Inflammatory macrophage treated with lipopolysaccharide for 1 hour (primary cell): ENCODE measurements around the gene DPPA5.
"Not testable (repeated sequence)": the region's sequence is repeated elsewhere in the genome, so short reads cannot be mapped to it uniquely, and the experiment has no call there.

Experiments
- DNase-seq, 2 donors: peaks; one replicate each; pipeline ENCODE4 v3.0.0-alpha.2; 2020 to 2022

Gene DPPA5, protein sequence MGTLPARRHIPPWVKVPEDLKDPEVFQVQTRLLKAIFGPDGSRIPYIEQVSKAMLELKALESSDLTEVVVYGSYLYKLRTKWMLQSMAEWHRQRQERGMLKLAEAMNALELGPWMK

DNA sequence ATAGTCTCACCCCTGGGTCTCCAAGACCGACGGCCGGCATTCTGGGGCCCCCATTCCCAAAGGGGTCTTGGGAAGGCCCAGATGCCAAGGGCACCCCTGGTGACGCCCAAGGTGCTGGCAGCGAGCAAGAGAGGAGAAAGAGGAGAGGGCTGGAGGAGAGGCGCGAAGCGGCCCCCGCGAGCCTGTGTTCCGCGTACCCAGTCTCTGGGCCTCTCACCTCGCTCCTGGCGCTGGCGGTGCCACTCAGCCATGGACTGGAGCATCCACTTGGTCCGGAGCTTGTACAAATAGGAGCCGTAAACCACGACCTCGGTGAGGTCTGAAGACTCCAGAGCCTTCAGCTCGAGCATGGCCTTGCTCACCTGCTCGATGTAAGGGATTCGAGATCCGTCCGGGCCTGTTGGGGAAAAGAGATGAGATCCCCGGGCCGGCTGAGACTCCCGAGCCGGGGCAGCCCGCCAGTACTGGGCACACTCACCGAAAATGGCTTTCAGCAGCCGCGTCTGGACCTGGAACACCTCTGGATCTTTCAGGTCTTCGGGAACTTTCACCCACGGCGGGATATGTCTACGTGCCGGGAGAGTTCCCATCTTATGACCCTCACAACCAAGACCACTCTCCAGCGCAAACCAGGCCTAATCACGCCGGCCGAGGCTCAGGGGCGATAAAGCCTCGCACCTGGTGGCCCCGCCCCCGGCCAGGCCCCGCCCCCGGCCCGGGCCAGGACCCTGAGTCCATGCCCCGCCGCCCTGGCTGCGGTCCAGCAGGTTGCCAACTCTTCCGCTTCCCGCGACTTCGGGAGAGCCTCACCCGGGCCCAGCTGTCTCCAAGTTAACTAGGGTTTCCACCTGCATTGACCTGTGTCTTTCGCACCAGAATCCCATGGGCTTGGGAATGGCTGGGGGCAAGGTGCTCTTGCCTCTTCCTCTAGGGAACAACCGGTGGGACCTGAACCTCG is at the start of gene DPPA5:
DPPA5 (minus strand) TSS at position 641 of the 958 bp plus-strand sequence; CDS start at position 590, 51 bp downstream.
- DNase-seq: no peak

DNA sequence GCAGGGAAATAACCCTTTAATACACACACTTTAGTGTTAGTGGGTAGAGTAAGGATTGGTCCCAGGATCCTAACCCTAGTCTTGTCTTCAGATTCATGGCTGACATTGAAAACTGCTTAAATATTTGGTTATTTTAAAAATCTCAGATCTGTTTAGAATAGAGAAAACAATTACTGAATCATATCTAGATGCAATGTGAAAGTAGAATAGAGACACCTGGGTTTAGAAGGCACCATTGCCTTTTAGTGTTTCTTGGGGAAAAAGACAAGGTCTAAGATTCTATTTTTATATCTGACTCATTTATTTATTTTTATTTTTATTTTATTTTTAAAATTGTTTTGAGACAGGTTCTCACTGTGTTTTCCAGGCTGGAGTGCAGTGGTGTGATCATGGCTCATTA is 46.6 kb upstream of the DPPA5 start:
- DNase-seq: no peak

DNA sequence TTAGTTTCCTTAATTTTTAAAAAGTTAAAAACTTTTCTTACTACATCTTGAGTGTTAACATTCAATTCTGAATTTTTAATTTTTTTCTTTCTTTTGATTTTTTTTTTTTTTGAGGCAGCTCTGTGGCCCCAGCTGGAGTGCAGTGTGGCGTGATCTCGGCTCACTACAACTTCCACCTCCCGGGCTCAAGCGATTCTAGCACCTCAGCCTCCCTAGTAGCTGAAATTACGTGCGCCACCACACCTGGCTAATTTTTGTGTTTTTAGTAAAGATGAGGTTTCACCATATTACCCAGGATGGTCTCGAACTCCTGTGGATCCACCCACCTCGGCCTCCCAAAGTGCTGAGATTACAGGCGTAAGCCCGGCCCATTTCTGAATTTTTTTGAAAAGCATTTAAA is 41.8 kb upstream of the DPPA5 start:
- no peak for DNase-seq

DNA sequence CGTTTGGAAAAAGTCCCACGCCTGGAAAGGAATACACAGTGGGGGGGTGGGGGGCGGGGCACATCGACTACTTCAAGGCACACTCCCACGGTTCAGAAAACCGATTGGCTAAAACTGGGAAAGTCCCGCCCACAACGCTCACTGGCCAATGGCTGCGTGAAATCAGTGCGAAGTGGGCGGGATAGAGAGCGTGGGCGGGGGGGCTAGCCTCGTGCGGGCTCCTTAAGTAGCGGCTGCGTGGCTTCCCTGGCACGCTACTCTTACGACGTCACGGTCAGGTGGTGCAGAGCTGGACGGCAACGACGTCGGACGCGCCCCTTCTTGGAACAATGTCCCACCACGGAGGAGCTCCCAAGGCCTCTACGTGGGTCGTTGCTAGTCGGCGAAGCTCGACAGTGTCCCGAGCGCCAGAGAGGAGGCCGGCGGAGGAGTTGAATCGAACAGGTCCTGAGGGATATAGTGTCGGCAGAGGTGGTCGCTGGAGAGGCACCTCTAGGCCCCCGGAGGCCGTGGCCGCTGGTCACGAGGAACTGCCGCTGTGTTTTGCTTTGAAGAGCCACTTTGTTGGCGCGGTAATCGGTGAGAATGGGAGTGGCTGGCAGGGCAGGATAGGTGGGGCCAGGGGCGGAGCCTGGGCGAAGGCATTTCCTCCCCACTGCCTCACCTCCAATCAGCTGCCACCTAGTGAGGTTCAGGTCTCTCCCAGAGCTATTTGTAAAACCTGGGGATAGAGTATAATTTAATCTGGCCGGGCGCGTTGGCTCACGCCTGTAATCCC is 40.7 kb upstream of the DPPA5 start, which contains the start of gene DDX43:
DDX43 (plus strand) TSS at position 252 of the 778 bp plus-strand sequence; CDS start at position 330, 78 bp downstream.
- peak; percentile 23 to 36 for DNase-seq

DNA sequence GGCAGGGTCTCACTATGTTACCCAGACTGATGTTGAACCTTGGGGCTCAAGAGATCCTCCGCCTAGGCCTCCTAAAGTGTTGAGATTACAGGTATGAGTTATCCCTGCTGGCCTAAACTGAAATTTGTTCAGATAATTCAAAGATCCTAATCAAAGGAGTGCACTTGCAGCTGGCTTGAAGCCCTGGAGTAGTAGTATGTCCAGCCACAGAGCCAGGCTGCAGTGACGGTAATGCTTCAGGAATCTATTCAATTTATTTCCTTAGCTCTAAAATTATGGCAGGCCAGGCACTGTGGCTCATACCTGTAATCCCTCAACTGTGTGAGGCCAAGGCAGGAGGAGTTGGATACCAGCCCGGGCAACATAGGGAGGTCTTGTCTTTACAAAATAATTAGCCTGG is 39.2 kb upstream of the DPPA5 start:
- no peak for DNase-seq

DNA sequence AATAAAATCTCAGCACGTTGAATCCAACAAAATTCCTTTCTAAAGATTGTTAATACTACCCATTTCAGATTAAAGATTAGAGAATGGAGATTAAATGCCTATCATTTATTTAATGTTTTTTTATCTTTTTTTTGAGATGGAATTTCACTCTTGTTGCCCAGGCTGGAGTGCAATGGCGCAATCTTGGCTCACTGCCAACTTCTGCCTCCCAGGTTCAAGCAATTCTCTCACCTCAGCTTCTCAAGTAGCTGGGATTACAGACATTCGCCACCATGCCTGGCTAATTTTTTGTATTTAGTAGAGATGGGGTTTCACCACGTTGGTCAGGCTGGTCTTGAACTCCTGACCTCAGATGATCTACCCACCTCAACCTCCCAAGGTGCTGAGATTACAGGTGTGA is 38.1 kb upstream of the DPPA5 start:
- DNase-seq: not testable (repeated sequence)

DNA sequence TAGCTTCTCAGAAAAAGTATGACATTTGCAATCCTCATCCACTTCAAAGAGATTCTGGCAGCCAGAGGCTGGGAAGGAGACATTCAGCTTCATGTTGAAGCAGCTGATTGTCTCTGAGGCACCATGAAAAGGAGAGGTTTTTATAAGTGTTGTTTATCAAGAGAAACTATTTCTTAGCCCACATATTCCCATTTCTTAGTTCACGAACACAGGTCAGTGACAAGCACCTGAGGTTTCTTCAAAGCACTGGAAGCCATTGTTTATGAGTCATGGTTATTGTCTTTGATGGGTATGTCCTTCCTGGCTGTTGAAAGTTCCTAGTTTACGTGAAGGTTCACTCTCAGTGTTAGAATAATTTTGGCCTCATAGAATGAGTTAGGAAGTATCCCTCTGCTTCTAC is 37.6 kb upstream of the DPPA5 start:
- DNase-seq: no peak

DNA sequence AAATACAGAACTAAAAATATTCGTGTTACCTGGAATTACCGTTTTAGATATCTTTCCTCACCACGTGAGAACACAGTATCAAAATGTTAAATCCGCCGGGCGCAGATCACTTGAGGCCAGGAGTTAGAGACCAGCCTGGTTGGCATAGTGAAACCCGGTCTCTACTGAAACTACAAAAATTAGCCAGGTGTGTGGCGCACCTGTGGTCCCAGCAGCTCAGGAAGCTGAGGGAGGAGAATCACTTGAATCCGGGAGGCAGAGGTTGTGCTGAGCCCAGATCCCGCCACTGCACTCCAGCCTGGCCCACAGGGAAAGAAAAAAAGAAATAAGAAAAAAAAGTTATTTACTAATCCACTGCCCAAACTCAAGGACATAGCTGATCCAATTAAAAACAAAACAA is 35.8 kb upstream of the DPPA5 start:
- DNase-seq: no peak

DNA sequence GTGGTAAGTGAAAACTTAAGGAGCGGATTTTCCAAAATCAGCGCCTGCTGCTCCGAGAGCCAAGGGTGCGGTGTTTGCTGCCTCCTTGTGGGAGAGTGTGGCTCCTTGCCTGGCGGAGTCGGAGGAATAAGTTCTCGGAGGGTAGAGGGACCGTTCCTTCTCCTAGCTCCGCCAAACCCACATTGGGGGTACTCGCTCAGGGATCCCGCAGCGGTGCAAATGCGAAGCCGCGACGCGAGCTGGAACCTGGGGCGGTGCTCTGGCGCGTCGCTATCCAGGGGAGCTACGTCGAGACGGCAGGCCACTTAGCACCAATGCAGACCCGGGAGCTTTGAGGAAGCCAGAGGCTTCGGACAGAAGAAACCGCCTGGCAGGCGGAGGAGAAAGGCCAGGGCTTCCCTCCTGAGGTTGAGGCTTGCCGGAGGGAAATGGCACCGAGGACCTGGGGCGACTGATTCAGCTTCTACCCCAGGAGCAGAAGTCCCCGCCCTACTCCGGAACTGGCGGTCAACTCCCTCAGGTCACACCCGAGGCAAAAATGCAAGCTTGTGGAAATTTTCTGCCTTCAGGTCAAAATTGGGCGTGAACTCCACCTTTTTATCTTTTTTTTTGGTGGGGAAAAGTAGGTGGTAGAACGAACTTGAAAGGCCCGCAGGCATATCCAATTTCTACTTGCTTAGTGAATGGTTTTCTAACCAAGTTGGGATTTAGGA is 34.9 kb upstream of the DPPA5 start:
- peak; percentile 45 to 62 for DNase-seq

DNA sequence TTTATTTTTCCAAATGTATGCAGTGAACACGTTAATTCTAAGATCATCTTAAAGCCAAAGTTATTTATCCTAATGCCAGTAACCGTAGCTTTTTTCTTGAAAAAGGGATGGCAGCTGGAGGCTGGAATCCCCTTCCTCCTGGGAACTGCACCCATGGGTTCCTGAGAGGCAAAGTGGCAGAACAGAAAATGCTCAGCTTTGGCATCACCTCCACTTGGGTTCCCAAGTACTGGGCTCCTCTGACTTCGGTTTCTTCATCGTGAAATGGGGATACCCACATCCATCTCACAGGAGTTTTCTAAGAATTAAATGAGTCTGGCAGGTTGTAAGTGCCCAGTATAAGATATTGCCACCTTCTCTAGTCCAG is 34.3 kb upstream of the DPPA5 start:
- peak in 1 of 2 donors; percentile 1 for DNase-seq

DNA sequence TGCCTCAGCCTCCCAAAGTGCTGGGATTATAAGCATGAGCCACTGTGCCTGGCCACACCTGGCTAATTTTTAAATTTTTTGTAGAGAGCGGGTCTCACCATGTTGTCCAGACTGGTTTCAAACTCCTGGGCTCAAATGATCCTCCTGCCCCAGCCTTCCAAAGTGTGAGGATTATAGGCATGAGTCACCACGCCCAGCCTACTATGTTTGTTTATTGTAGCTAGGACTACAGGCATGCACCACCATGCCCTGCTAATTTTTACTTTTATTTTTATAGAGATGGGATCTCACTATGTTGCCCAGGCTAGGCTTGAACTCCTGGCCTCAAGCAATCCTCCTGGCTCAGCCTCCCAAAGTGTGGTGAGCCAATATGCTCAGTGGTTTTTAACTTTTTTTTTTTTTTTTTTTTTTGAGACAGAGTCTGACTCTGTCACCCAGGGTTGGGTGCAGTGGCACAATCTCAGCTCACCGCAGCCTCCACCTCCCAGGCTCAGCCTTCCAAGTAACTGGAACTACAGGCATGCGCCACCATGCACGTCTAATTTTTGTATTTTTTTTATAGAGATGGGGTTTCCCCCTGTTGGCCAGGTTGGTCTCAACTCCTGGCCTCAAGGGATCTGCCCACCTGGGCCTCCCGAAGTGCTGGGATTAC is 28.5 kb upstream of the DPPA5 start:
- no peak for DNase-seq

DNA sequence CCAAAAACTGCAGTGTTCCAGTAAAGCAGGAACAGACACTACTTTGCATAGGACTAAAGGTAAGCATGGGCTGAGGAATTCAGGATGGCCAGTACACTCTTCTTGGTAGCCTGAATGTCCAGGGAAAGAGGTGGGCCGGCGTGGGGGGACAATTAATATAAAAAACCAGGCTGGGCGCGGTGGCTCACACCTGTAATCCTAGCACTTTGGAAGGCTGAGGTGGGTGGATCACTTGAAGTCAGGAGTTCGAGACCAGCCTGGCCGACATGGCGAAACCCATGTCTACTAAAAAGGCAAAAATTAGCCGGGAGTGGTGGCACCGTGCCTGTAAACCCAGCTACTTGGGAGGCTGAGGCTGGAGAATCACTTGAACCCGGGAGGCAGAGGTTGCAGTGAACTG is 27.5 kb upstream of the DPPA5 start:
- not testable (repeated sequence) for DNase-seq

DNA sequence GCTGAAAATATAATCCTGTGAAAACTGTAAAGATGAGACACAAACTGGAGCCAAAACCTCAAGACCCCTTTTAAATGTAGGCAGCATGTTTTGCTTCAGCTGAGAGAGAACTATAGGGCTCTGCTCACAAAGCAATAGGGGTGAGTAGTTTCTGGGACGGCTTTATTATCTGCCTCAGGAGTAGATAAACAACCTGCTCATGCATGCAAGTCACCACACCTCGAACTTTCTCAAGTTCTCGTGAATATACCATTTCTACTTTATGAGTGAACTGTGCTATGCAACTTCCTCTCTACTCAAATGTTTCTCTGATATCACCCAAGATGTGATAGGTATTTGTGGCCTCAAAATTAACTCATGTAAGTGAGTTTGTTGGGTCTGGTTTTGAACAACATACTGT is 23.1 kb upstream of the DPPA5 start:
- DNase-seq: no peak

DNA sequence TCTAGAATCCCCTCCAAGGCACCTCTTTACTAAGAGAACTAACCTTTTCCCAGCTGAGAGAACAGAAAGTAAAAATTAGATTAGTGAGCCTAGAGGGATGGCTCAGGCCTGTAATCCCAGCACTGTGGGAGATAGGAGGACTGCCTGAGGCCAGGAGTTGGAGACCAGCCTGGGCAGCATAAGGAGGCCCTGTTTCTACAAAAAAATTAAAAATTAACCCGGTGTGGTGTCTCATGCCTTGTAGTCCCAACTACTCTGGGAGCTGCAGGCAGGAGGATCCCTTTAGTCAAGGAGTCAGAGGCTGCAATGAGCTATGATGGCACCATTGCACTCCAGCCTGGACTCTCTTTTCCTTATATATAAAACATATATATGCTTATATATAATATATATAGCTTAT is 21.1 kb upstream of the DPPA5 start:
- DNase-seq: no peak

DNA sequence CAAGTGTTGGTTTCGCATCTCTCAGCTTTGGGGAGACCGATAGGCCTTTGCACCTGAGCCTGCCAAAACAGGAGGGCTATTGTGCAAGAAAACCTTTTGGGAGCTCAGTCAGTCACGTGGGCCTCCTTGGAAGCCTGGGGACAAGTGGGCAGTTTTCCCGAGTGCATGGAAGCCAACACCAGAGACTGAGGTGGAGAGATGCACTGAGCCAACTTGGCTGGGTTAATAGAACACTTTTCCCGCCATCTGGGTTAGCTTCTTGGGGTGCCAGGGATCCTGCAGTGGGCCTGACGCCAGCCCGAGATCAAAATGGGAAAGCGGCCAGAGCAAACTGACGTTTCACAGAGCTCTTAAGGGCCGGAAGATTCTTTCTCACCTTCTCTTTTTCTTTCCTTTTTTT is 18.4 kb upstream of the DPPA5 start:
- DNase-seq: no peak

DNA sequence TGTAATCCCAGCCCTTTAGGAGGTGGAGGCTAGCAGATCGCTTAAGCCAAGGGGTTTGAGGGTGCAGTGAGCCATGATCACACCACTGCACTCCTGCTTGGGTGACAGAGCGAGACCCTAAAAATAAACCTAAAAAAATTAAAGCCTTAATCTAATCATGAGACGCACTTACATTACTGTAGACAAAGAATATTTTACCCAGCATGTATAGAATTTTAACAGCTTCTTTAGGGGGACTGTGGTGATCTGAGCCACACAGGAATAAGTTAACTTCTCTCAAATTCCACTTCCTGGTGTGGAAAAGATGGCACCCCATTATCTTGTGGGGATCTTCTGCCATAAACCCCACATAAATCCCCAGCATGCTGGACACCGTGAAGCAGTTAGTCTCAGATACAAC is 17.9 kb upstream of the DPPA5 start:
- no peak for DNase-seq

DNA sequence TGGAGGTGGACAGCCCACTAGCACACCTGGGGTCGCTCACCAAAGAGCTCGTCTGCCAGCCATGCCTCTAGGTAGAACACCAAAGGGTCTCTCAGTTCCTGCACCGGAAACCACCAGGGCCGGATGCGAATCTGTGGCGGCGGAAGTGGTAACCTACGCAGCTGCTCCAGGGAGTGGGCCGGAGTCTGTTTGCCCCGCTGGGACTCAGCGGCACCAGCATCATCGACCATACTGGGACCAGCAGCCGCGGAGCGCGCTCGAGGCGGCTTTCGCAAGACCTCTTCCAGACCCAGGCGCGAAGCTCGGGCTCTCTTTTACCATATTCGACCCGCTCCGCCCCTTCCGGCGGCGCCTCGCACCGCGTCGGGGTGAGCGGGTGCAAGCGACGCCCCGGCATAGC is 15.5 kb upstream of the DPPA5 start, which contains the start of gene OOEP:
OOEP (minus strand) TSS at position 335 of the 400 bp plus-strand sequence; CDS start at position 230, 105 bp downstream.
- DNase-seq: no peak

DNA sequence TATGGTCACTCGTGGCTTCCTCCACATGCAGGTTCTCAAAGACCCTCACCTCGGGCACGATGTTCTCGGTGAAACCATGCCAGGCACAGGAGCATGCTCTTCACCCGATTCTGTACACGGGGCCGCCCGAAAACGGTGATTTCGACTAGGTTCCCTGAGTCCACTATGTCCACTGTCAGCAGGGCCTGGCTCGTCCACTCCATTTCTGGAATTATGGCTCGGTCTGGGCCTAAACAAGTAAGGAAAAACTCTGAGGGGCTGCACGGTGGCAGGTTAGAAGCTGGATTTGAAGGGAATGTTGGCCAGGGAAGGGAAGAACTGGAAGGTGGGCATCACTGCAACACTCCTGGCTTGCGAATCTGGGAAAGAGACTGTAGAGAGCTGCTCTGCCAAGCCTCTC is 15.1 kb upstream of the DPPA5 start:
- no peak for DNase-seq

DNA sequence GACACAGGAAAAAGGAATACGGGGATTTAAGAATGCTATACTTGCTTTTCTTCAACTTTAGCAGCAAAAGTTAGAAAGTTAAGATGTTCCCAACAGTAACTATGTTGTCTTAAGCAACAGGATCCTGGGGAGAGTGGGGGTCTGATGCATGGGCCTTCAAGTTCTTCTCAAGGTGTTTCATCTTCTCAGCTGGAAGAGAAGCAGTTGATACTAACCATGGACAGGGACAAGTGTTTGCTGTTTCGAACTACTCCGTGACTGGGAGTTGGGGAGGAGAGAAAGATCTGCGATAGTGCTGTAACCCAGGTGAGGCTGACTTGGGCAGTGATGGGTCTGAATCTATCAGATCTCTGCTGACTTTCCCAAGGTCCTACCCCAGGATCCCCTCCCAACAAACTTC is 14.6 kb upstream of the DPPA5 start:
- no peak for DNase-seq

DNA sequence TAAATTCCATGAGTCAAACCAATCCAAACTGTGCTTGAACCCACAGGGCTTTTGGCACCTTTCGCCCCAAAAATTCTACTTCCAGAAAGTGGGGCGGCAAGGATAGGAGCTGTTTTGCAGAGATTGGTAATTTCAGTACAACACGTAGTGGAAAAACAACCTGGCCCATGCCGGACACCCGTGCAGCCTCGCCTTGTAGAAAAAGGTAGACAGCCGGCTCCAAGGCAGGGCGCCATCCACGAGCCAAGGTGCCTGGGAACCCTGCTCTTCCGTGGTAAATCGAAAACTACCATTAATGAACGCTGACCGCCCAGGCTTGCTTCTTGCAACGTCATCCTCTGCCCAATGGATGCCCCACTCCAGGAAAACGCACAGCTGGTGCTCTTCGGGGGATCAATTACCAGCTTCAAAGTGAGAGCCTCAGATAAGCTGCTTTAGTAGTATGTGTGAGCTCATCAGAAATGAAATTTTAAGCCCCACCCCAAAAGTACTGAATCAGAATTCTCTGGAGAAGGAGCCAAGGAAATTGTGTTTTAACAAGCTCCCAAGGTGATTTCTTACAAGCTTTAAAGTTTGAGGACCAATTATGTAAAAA is 13.8 kb upstream of the DPPA5 start:
- DNase-seq: no peak

DNA sequence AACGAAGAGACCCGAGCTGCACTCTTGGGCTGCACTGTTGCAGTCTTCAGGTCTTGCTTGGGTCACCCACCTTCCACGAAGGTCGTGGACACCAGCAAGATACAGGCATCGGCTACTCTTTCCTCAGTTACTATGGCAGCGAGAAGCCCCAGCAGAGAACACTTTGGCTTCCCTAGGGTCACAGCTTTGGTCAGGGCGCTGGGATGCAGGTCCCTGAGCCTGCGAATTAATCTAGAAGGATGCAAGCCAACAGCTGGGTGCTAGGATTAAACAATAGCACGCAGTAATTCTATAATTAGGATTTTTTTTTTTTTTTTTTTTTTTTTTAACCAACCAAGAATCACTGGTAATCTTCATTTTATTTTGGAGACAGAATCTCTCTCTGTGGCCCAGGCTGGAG is 10.5 kb upstream of the DPPA5 start:
- DNase-seq: no peak

DNA sequence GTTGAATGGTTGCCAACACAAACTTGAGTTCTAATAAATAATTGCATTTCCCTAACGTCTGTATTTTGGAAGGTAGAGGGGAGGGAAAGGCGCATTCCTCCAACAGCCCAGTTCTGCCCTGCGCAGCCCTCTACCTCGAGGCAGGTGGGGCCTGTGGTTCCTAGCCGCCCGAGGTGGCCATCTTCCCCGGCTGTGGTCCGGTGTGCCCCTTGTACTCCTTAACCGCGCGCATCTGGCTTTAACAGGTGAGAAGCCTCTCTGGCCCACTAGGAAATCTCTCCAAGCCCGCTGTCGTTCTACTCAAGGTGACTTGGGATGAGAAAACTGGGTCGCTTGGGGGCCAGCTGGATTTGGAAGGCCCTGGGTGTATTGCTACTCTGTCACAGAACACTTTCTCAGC is 10.0 kb upstream of the DPPA5 start:
- DNase-seq: no peak
